Mucosa of descending colon (tissue), 3 donors: ENCODE data around the gene TEX14. TPM values are rescaled to one million over a fixed set of nuclear protein-coding genes. Genes with fewer than 3 reads are reported as not detected.

Source experiments
- ATAC-seq: fragments of 200-7000 bp; cut with Tn5 transposase; one replicate; pipeline ENCODE4 v1.9.1; 2020; ENCODE audit warnings: mild to moderate bottlenecking, moderate library complexity
- DNase-seq, 3 donors: peaks; one replicate each; pipeline ENCODE4 v3.0.0-alpha.2; 2020
- H3K36me3 ChIP-seq: fragments of 200-600 bp; one replicate; pipeline ENCODE4 v1.8.0; 2021; ENCODE audit warnings: low read depth, mild to moderate bottlenecking
- H3K4me1 ChIP-seq: fragments of 200-600 bp; one replicate; pipeline ENCODE4 v1.8.0; 2021; ENCODE audit warnings: low read depth, mild to moderate bottlenecking
- H3K4me3 ChIP-seq: fragments of 200-600 bp; one replicate; pipeline ENCODE4 v1.8.0; 2021; ENCODE audit warnings: mild to moderate bottlenecking
- H3K9me3 ChIP-seq: fragments of 200-600 bp; one replicate; pipeline ENCODE4 v1.8.0; 2021; ENCODE audit warnings: mild to moderate bottlenecking
- CTCF ChIP-seq: fragments of 200-600 bp; IDR thresholded peaks from one replicate; pipeline ENCODE4 v1.8.0; 2022; ENCODE audit warnings: antibody characterized with exemption, mild to moderate bottlenecking
- intact Hi-C, 2 donors: fragments of 100-400 bp; cut with DNase I in 1 of 2; cut with micrococcal nuclease in 1 of 2; formaldehyde crosslinking; loops; one replicate each; pipeline versions ENCODE4 v1.11.0 to v1.11.1; 2022; cut with DNase I, micrococcal nuclease
- total RNA-seq, 3 donors: library from RNA; stranded (reverse); fragmentation: NEBNext Ultra II Directional in 2 of 3; extraction: Animal tissue kit (Norgen Biotek cat#: 25700) in 2 of 3; gene quantifications; one replicate each; pipeline versions ENCODE4 v1.2.1 to v1.2.4, GENCODE V29; 2021 to 2023
- donor health status: DM: no; HTN: no; CAD: no; lungs with moderate emphysema.
- donor health status: DM: no; HTN: no; CAD: no.
- donor health status: DM: no; HTN: yes; CAD: no.

TEX14 gene
- total RNA-seq, 3 donors from 2014 or later: 0.28 TPM; not detected in 2

- no peak overlapping the region for H3K4me3 ChIP-seq
- no peak for DNase-seq
- TF ChIP-seq CTCF: no peak
- H3K9me3 ChIP-seq: no peaks in the 10 kb centered on the region
- ATAC-seq: no peak
- intact Hi-C loops: loop anchor here in 1 of 2 donors (10.0 kb wide), 1 partner anchor 64 kb away; no protein-coding TSS in a partner anchor
- H3K4me1 ChIP-seq: no peaks in the 10 kb centered on the region
- H3K36me3 ChIP-seq: no peaks in the 10 kb centered on the region
Observed at GRCh38 chr17:58730937-58731336, 39.1 kb upstream of the TEX14 start.

- no peaks in the 10 kb centered on the region for H3K9me3 ChIP-seq
- ATAC-seq: no peak
- H3K36me3 ChIP-seq: no peaks in the 10 kb centered on the region
- no peak overlapping the region for H3K4me3 ChIP-seq
- intact Hi-C loops: no loop called here
- H3K4me1 ChIP-seq: no peaks in the 10 kb centered on the region
- TF ChIP-seq CTCF: no peak
- DNase-seq: no peak
Observed at GRCh38 chr17:58728798-58729197, 37.0 kb upstream of the TEX14 start.

- peaks cover 7% of the 10 kb centered on the region for H3K36me3 ChIP-seq
Observed at GRCh38 chr17:58722696-58723095, 30.9 kb upstream of the TEX14 start.

GRCh38 chr17:58722274-58722673 is 30.4 kb upstream of the TEX14 start:
- Histone ChIP-seq H3K9me3 (no peaks in the 10 kb centered on the region), H3K36me3 (peaks cover 7% of the 10 kb centered on the region), H3K4me3 (no peak overlapping the region), H3K4me1 (no peaks in the 10 kb centered on the region)
- ATAC-seq (no peak), DNase-seq (no peak)
- intact Hi-C loops: no loop called here
- TF ChIP-seq CTCF: no peak

More at GRCh38 chr17:58722696-58723095, 30.9 kb upstream of the TEX14 start:
- intact Hi-C loops: no loop called here
- no peak for ATAC-seq
- no peaks in the 10 kb centered on the region for H3K9me3 ChIP-seq
- H3K4me1 ChIP-seq: no peaks in the 10 kb centered on the region
- no peak for TF ChIP-seq CTCF
- no peak overlapping the region for H3K4me3 ChIP-seq
- DNase-seq: no peak

GRCh38 chr17:58710948-58711552 is 19.2 kb upstream of the TEX14 start:
- no peaks in the 10 kb centered on the region for H3K36me3 ChIP-seq
- DNase-seq: peak in 1 of 3 donors; percentile 84

More at GRCh38 chr17:58710948-58711552, 19.2 kb upstream of the TEX14 start:
- H3K9me3 ChIP-seq: no peaks in the 10 kb centered on the region
- intact Hi-C loops: loop anchor here (5.0 to 10.0 kb wide), 2 partner anchors 294 to 296 kb away; no protein-coding TSS in a partner anchor
- H3K4me1 ChIP-seq: no peaks in the 10 kb centered on the region
- no peak for TF ChIP-seq CTCF
- no peak for ATAC-seq
- no peak overlapping the region for H3K4me3 ChIP-seq
